H1 (cell line): Measurements from ENCODE around the gene SLC8A1. TPM values are rescaled to one million over a fixed set of nuclear protein-coding genes. Genes with fewer than 3 reads are reported as not detected.

Experiments
- CTCF ChIA-PET: fragments of 300-600 bp; sonication (Branson Sonifier 250); formaldehyde crosslinking; loops from one replicate; lab custom pipeline; 2021; ENCODE audit not compliant: partially characterized antibody; lab: Charles Lee
- POLR2A ChIA-PET: fragments of 300-600 bp; sonication (Branson Sonifier 250); formaldehyde crosslinking; loops from one replicate; lab custom pipeline; 2021; ENCODE audit warnings: inconsistent platforms; ENCODE audit not compliant: partially characterized antibody; lab: Charles Lee
- DNase-seq, 2 experiments: peaks; one replicate each; pipeline versions ENCODE4 v3.0.0 to v3.0.0-alpha.2; 2010 to 2022; ENCODE audit warnings: low spot score in 2 of 2, low read depth in 1 of 2, mixed read lengths in 1 of 2
- FAIRE-seq: peaks from 2 replicates; lab custom pipeline; 2011; peaks lifted over from hg19 to GRCh38; lab: Jason Lieb, UNC
- H2AFZ ChIP-seq: 2 replicates; pipeline ENCODE4 v1.8.1; 2012; ENCODE audit warnings: low read length, inconsistent platforms
- H2AK5ac ChIP-seq: 2 replicates; pipeline ENCODE4 v1.6.1; 2013; ENCODE audit warnings: low read depth, low read length
- H2BK120ac ChIP-seq: replicated peaks from 2 replicates; pipeline ENCODE3; 2013; ENCODE audit warnings: low read depth, low read length, inconsistent platforms
- H2BK12ac ChIP-seq: 2 replicates; pipeline ENCODE4 v1.6.1; 2013; ENCODE audit warnings: low read depth, low read length
- H2BK15ac ChIP-seq: 2 replicates; pipeline ENCODE4 v1.6.1; 2013; ENCODE audit warnings: low read length
- H2BK20ac ChIP-seq: 2 replicates; pipeline ENCODE4 v1.6.1; 2013; ENCODE audit warnings: low read length
- H2BK5ac ChIP-seq: 2 replicates; pipeline ENCODE4 v1.6.1; 2013; ENCODE audit warnings: low read depth, low read length
- H3K14ac ChIP-seq: 2 replicates; pipeline ENCODE4 v1.6.1; 2013; ENCODE audit warnings: inconsistent platforms; ENCODE audit not compliant: insufficient read length
- H3K18ac ChIP-seq: 2 replicates; pipeline ENCODE4 v1.6.1; 2013; ENCODE audit warnings: low read length; ENCODE audit errors: extremely low read depth
- H3K23ac ChIP-seq: 2 replicates; pipeline ENCODE4 v1.6.1; 2013; ENCODE audit warnings: inconsistent platforms; ENCODE audit not compliant: insufficient read length
- H3K23me2 ChIP-seq: 2 replicates; pipeline ENCODE4 v1.6.1; 2013; ENCODE audit warnings: low read depth, low read length
- H3K27ac ChIP-seq: 2 replicates; pipeline ENCODE4 v1.6.1; 2011; ENCODE audit warnings: low read depth, low read length, inconsistent platforms
- H3K27me3 ChIP-seq, 4 experiments: replicated peaks in 1 of 4; 1 replicate in 1 of 4; 2 replicates in 3 of 4; pipeline versions ENCODE4 v1.6.1 to v1.8.1; 2011 to 2013; ENCODE audit warnings: low read length in 3 of 4, mild to moderate bottlenecking in 3 of 4, inconsistent platforms in 2 of 4, mixed read lengths in 2 of 4, moderate library complexity in 1 of 4; ENCODE audit not compliant: control insufficient read depth in 3 of 4, insufficient read depth in 3 of 4; ENCODE audit errors: extremely low read depth in 1 of 4
- H3K36me3 ChIP-seq, 4 experiments: 2 replicates each; pipeline versions ENCODE4 v1.6.1 to v1.8.1; 2011 to 2013; ENCODE audit warnings: mild to moderate bottlenecking in 4 of 4, low read length in 3 of 4, moderate library complexity in 2 of 4, control low read depth in 1 of 4, inconsistent platforms in 1 of 4; ENCODE audit not compliant: insufficient read depth in 4 of 4, control insufficient read depth in 2 of 4
- H3K4ac ChIP-seq: replicated peaks from 2 replicates; pipeline ENCODE3; 2013; ENCODE audit warnings: low read length, low read depth, mixed read lengths, inconsistent platforms; ENCODE audit not compliant: insufficient read length
- H3K4me1 ChIP-seq, 4 experiments: replicated peaks in 1 of 4; 1 replicate in 1 of 4; 2 replicates in 3 of 4; pipeline versions ENCODE4 v1.6.1 to v1.8.1; 2011 to 2013; ENCODE audit warnings: low read length in 3 of 4, inconsistent platforms in 2 of 4, mixed read lengths in 1 of 4; ENCODE audit not compliant: insufficient read depth in 4 of 4, control insufficient read depth in 3 of 4
- H3K4me2 ChIP-seq, 2 experiments: 2 replicates each; pipeline versions ENCODE4 v1.6.1 to v1.8.1; 2011 to 2013; ENCODE audit warnings: low read depth in 2 of 2, low read length in 2 of 2, control low read depth in 1 of 2, inconsistent platforms in 1 of 2, mild to moderate bottlenecking in 1 of 2; ENCODE audit not compliant: insufficient read depth in 1 of 2
- H3K4me3 ChIP-seq, 4 experiments: fragments of 200-600, 300-600 bp in 1 of 4; sonication (generic), shearing (Covaris generic), sonication (Bioruptor Twin) in 1 of 4; 2 replicates each; pipeline versions ENCODE4 v1.5.1 to v1.8.1; 2011 to 2016; ENCODE audit warnings: low read length in 4 of 4, low read depth in 3 of 4, control low read depth in 2 of 4, inconsistent platforms in 2 of 4, mild to moderate bottlenecking in 2 of 4, mixed read lengths in 1 of 4, moderate library complexity in 1 of 4; ENCODE audit not compliant: insufficient read depth in 2 of 4; ENCODE audit errors: extremely low read depth in 1 of 4
- H3K56ac ChIP-seq: replicated peaks from 2 replicates; pipeline ENCODE3; 2013; ENCODE audit warnings: low read depth, mild to moderate bottlenecking, mixed read lengths, low read length, inconsistent platforms; ENCODE audit not compliant: insufficient read length
- H3K79me1 ChIP-seq: 2 replicates; pipeline ENCODE4 v1.6.1; 2013; ENCODE audit warnings: low read depth, low read length, control low read depth
- H3K79me2 ChIP-seq, 2 experiments: 2 replicates each; pipeline versions ENCODE4 v1.6.1 to v1.8.1; 2012 to 2013; ENCODE audit warnings: low read length in 2 of 2, mild to moderate bottlenecking in 2 of 2, inconsistent platforms in 1 of 2; ENCODE audit not compliant: insufficient read depth in 2 of 2, control insufficient read depth in 1 of 2
- H3K9ac ChIP-seq, 4 experiments: replicated peaks in 1 of 4; 1 replicate in 1 of 4; 2 replicates in 3 of 4; pipeline versions ENCODE4 v1.6.1 to v1.8.1; 2011 to 2013; ENCODE audit warnings: low read depth in 3 of 4, low read length in 3 of 4, control low read depth in 2 of 4, mild to moderate bottlenecking in 2 of 4, moderate library complexity in 2 of 4, inconsistent platforms in 1 of 4; ENCODE audit errors: extremely low read depth in 1 of 4
- H3K9me3 ChIP-seq, 2 experiments: 2 replicates each; pipeline versions ENCODE4 v1.6.1 to v1.8.1; 2012 to 2013; ENCODE audit warnings: mild to moderate bottlenecking in 2 of 2, moderate library complexity in 2 of 2, control low read depth in 1 of 2, inconsistent platforms in 1 of 2, low read depth in 1 of 2, low read length in 1 of 2, mixed read lengths in 1 of 2; ENCODE audit not compliant: insufficient read depth in 2 of 2
- H4K20me1 ChIP-seq, 2 experiments: replicated peaks in 1 of 2; 2 replicates each; pipeline versions ENCODE3 to v1.8.1; 2011 to 2013; ENCODE audit warnings: inconsistent platforms in 2 of 2, low read length in 2 of 2, mild to moderate bottlenecking in 1 of 2; ENCODE audit not compliant: insufficient read depth in 2 of 2, control insufficient read depth in 1 of 2
- H4K5ac ChIP-seq: 2 replicates; pipeline ENCODE4 v1.6.1; 2013; ENCODE audit warnings: low read length, low read depth, mixed read lengths, inconsistent platforms; ENCODE audit not compliant: insufficient read length
- H4K8ac ChIP-seq: 2 replicates; pipeline ENCODE4 v1.8.0; 2013; ENCODE audit warnings: mild to moderate bottlenecking, moderate library complexity, low read length, inconsistent platforms; ENCODE audit not compliant: insufficient read depth; ENCODE audit errors: extremely low read depth
- H4K91ac ChIP-seq: replicated peaks from 2 replicates; pipeline ENCODE3; 2013; ENCODE audit warnings: low read length, mixed read lengths, inconsistent platforms; ENCODE audit not compliant: insufficient read length
- RAD21 ChIP-seq, 2 experiments: IDR thresholded peaks in 1 of 2; conservative IDR thresholded peaks in 1 of 2; 2 replicates each; pipeline ENCODE4 v1.6.1; 2011; ENCODE audit warnings: low read depth in 2 of 2, low read length in 2 of 2, improper control_type of control experiment in 1 of 2, inconsistent platforms in 1 of 2, mild to moderate bottlenecking in 1 of 2, moderate library complexity in 1 of 2
- TAF7 ChIP-seq: optimal IDR thresholded peaks from 2 replicates; pipeline ENCODE3; 2011; ENCODE audit warnings: low read depth, mild to moderate bottlenecking, inconsistent platforms, low read length, moderate library complexity, borderline replicate concordance
- WGBS, 2 experiments: shearing (Covaris generic) in 1 of 2; methylation state at CpG; one replicate each; pipeline versions ENCODE4 v1.1.6 to v1.1.7; 2013 to 2015; ENCODE audit warnings: low lambda C conversion rate in 2 of 2, mixed read lengths in 2 of 2, inconsistent platforms in 1 of 2, low coverage in 1 of 2, missing lambda C conversion rate in 1 of 2; ENCODE audit not compliant: insufficient replicate concordance in 2 of 2, insufficient coverage in 1 of 2, insufficient read length in 1 of 2; ENCODE audit errors: extremely low coverage in 1 of 2, missing lambda C conversion rate in 1 of 2; 5-methylcytosine and 5-hydroxymethylcytosine counted together
- polyA plus RNA-seq, 7 experiments: library from polyadenylated mRNA; depleted of rRNA in 3 of 7; stranded (reverse) in 5 of 7; unstranded in 2 of 7; fragments of >200 nt in 5 of 7; fragments of 200-250 nt in 2 of 7; gene quantifications; 1 replicate in 5 of 7; 2 replicates in 1 of 7; 4 replicates in 1 of 7; pipeline versions ENCODE4 v1.2.1 to v1.2.3, GENCODE V29; 2011 to 2013; ENCODE audit warnings: missing spikeins in 2 of 7, mixed read lengths in 2 of 7
- total RNA-seq: library from RNA; stranded (reverse); fragmentation: NEBNext Ultra II Directional; extraction: Animal tissue kit (Norgen Biotek cat#: 25700); gene quantifications from 2 replicates; pipeline ENCODE4 v1.2.1, GENCODE V29; 2021

The SLC8A1 gene
- total and polyA plus RNA-seq, 2 of the 8 experiments (the other 6 are each of a cell fraction or from before 2014, with no cell fraction given) = 0.68 to 3.6 TPM

GRCh38 chr2:40258135-40258457 lies 193.8 kb downstream of the SLC8A1 start:
- TF ChIP-seq RAD21 (IDR thresholded peaks at IDR 0.05 in 1 of 2, conservative IDR thresholded peaks at IDR 0.05 in 1 of 2; ENCODE audit: low read depth in 2 of 2, low read length in 2 of 2) (no peak), TAF7 (no peak)
- TF ChIP-seq, all 59 proteins: peak for 0
- H3K23me2 ChIP-seq = no peaks in the 10 kb centered on the region

More at GRCh38 chr2:40258135-40258457, 193.8 kb downstream of the SLC8A1 start:
- Histone ChIP-seq H3K9ac (no peak overlapping the region), H2BK12ac (no peak overlapping the region), H2AFZ (no peak overlapping the region), H2BK5ac (no peak overlapping the region), H4K5ac (no peak overlapping the region), H3K56ac (no peak overlapping the region), H2BK20ac (no peak overlapping the region), H2BK120ac (no peak overlapping the region), H3K14ac (no peak overlapping the region), H3K4me1 (no peaks in the 10 kb centered on the region), H2BK15ac (no peak overlapping the region), H3K79me2 (no peaks in the 10 kb centered on the region), H3K18ac (no peak overlapping the region), H4K8ac (no peak overlapping the region), H3K9me3 (no peaks in the 10 kb centered on the region), H4K20me1 (no peaks in the 10 kb centered on the region), H3K4me2 (no peak overlapping the region), H3K23ac (no peak overlapping the region), H3K36me3 (no peaks in the 10 kb centered on the region), H4K91ac (no peak overlapping the region), H3K79me1 (no peaks in the 10 kb centered on the region), H3K4ac (no peak overlapping the region), H3K27ac (no peak overlapping the region), H2AK5ac (no peak overlapping the region), H3K4me3 (no peak overlapping the region), H3K27me3 (no peaks in the 10 kb centered on the region)
- ChIA-PET POLR2A (no interaction called here), CTCF (interaction anchor here (1.0 to 2.5 kb wide), 4 partner anchors 14 to 345 kb away, joined by 3 to 10 read pairs (median 5); no protein-coding TSS in a partner anchor)
- FAIRE-seq (no peak), DNase-seq (no peak)
- WGBS, 2 experiments = 83% methylated on average over 4 of the region's 4 CpGs; no CpG with 5 or more reads in 1 of the 2 experiments
